Mesenchymal stem cell (in vitro differentiated cells and primary cell): ENCODE results near the gene ZNRF2.

Experiments used
- DNase-seq: peaks from one replicate; pipeline ENCODE4 v3.0.0-alpha.2; 2013
- H2AFZ ChIP-seq: one replicate; pipeline ENCODE4 v1.6.1; 2013; ENCODE audit warnings: low read depth, mild to moderate bottlenecking, control low read depth, inconsistent platforms, low read length, moderate library complexity
- H2AK5ac ChIP-seq: 2 replicates; pipeline ENCODE4 v1.6.1; 2013; ENCODE audit warnings: low read length, moderate library complexity, mild to moderate bottlenecking, inconsistent platforms; ENCODE audit not compliant: severe bottlenecking
- H2BK120ac ChIP-seq: one replicate; pipeline ENCODE4 v1.6.1; 2013; ENCODE audit warnings: low read depth, mild to moderate bottlenecking, inconsistent platforms, low read length, moderate library complexity
- H2BK12ac ChIP-seq, 2 experiments: one replicate each; pipeline ENCODE4 v1.6.1; 2013; ENCODE audit warnings: inconsistent platforms in 2 of 2, low read length in 2 of 2, mild to moderate bottlenecking in 2 of 2, moderate library complexity in 2 of 2, control low read depth in 1 of 2
- H2BK15ac ChIP-seq: one replicate; pipeline ENCODE4 v1.6.1; 2013; ENCODE audit warnings: mild to moderate bottlenecking, low read depth, inconsistent platforms; ENCODE audit not compliant: poor library complexity, severe bottlenecking
- H2BK5ac ChIP-seq: 2 replicates; pipeline ENCODE4 v1.6.1; 2013; ENCODE audit warnings: low read depth, mild to moderate bottlenecking, low read length, control low read depth, inconsistent platforms; ENCODE audit not compliant: poor library complexity, severe bottlenecking
- H3K14ac ChIP-seq, 2 experiments: one replicate each; pipeline ENCODE4 v1.6.1; 2013; ENCODE audit warnings: inconsistent platforms in 2 of 2, low read length in 2 of 2, control low read depth in 1 of 2, mild to moderate bottlenecking in 1 of 2, moderate library complexity in 1 of 2
- H3K18ac ChIP-seq, 2 experiments: one replicate each; pipeline ENCODE4 v1.6.1; 2013; ENCODE audit warnings: inconsistent platforms in 2 of 2, low read length in 2 of 2, control low read depth in 1 of 2, low read depth in 1 of 2, mild to moderate bottlenecking in 1 of 2
- H3K23ac ChIP-seq, 2 experiments: one replicate each; pipeline ENCODE4 v1.6.1; 2013; ENCODE audit warnings: inconsistent platforms in 2 of 2, low read length in 2 of 2, mild to moderate bottlenecking in 2 of 2, moderate library complexity in 2 of 2, control low read depth in 1 of 2
- H3K27ac ChIP-seq: 2 replicates; pipeline ENCODE4 v1.5.1; 2013; ENCODE audit warnings: mild to moderate bottlenecking, moderate library complexity, low read length, control low read depth, inconsistent platforms; ENCODE audit not compliant: poor library complexity, severe bottlenecking
- H3K27me3 ChIP-seq, 2 experiments: 2 replicates each; pipeline versions ENCODE4 v1.6.1 to v1.7.0; 2013; ENCODE audit warnings: low read length in 2 of 2, mild to moderate bottlenecking in 2 of 2, moderate library complexity in 2 of 2, control low read depth in 1 of 2, inconsistent platforms in 1 of 2; ENCODE audit not compliant: control insufficient read depth in 1 of 2, insufficient read depth in 1 of 2
- H3K36me3 ChIP-seq, 2 experiments: 2 replicates each; pipeline versions ENCODE4 v1.6.1 to v1.7.0; 2013; ENCODE audit warnings: low read length in 2 of 2, control low read depth in 1 of 2, inconsistent platforms in 1 of 2, low read depth in 1 of 2, mild to moderate bottlenecking in 1 of 2; ENCODE audit not compliant: insufficient read depth in 2 of 2, control insufficient read depth in 1 of 2
- H3K4ac ChIP-seq, 2 experiments: one replicate each; pipeline ENCODE4 v1.6.1; 2013; ENCODE audit warnings: inconsistent platforms in 2 of 2, low read length in 2 of 2, mild to moderate bottlenecking in 2 of 2, moderate library complexity in 2 of 2, control low read depth in 1 of 2, low read depth in 1 of 2
- H3K4me1 ChIP-seq: 2 replicates; pipeline ENCODE4 v1.6.1; 2013; ENCODE audit warnings: low read depth, low read length, control low read depth; ENCODE audit not compliant: control insufficient read depth, insufficient read depth
- H3K4me2 ChIP-seq: 2 replicates; pipeline ENCODE4 v1.6.1; 2013; ENCODE audit warnings: low read length, mild to moderate bottlenecking, inconsistent platforms; ENCODE audit not compliant: poor library complexity, severe bottlenecking
- H3K4me3 ChIP-seq, 2 experiments: 2 replicates each; pipeline versions ENCODE4 v1.5.1 to v1.7.0; 2013; ENCODE audit warnings: low read length in 2 of 2, mild to moderate bottlenecking in 2 of 2, control low read depth in 1 of 2, low read depth in 1 of 2; ENCODE audit not compliant: insufficient read depth in 1 of 2
- H3K79me1 ChIP-seq: replicated peaks from 2 replicates; pipeline ENCODE4 v1.6.1; 2013; ENCODE audit warnings: mild to moderate bottlenecking, control low read depth, low read length, inconsistent platforms; ENCODE audit not compliant: poor library complexity, severe bottlenecking
- H3K9ac ChIP-seq: 2 replicates; pipeline ENCODE4 v1.7.0; 2013; ENCODE audit warnings: mild to moderate bottlenecking, low read length, moderate library complexity
- H3K9me3 ChIP-seq: 2 replicates; pipeline ENCODE4 v1.7.0; 2013; ENCODE audit warnings: mild to moderate bottlenecking, low read length; ENCODE audit not compliant: control insufficient read depth
- H4K8ac ChIP-seq: one replicate; pipeline ENCODE4 v1.6.1; 2013; ENCODE audit warnings: inconsistent platforms, mild to moderate bottlenecking, low read length, moderate library complexity
- H4K91ac ChIP-seq: one replicate; pipeline ENCODE4 v1.6.1; 2013; ENCODE audit warnings: mild to moderate bottlenecking, low read length, inconsistent platforms
- WGBS: methylation state at CpG from one replicate; pipeline ENCODE4 v1.1.7; 2013; ENCODE audit warnings: mixed read lengths; 5-methylcytosine and 5-hydroxymethylcytosine counted together

Gene ZNRF2

GRCh38 chr7:30367561-30367960 is 83.2 kb downstream of the ZNRF2 start:
- H3K14ac ChIP-seq: no peak overlapping the region
- H3K4ac ChIP-seq: no peak overlapping the region
- H2AK5ac ChIP-seq: no peak overlapping the region
- H2BK120ac ChIP-seq: no peak overlapping the region
- no peak overlapping the region for H2BK12ac ChIP-seq
- WGBS: 100% methylated on average over 1 of the region's 2 CpGs
- no peaks in the 10 kb centered on the region for H3K4me1 ChIP-seq
- H2BK15ac ChIP-seq: no peak overlapping the region
- no peak overlapping the region for H3K9ac ChIP-seq
- DNase-seq: no peak
- no peak overlapping the region for H3K4me2 ChIP-seq
- H3K18ac ChIP-seq: no peak overlapping the region
- no peak overlapping the region for H2AFZ ChIP-seq
- H4K91ac ChIP-seq: no peak overlapping the region
- H3K79me1 ChIP-seq: no peaks in the 10 kb centered on the region
- no peak overlapping the region for H3K23ac ChIP-seq
- peaks cover 0 to 7% of the 10 kb centered on the region in 2 experiments for H3K36me3 ChIP-seq
- no peak overlapping the region for H3K4me3 ChIP-seq
- H2BK5ac ChIP-seq: no peak overlapping the region
- no peak overlapping the region for H3K27ac ChIP-seq
- no peak overlapping the region for H4K8ac ChIP-seq
- no peaks in the 10 kb centered on the region for H3K9me3 ChIP-seq
- no peaks in the 10 kb centered on the region for H3K27me3 ChIP-seq

GRCh38 chr7:30369879-30370278 is 85.5 kb downstream of the ZNRF2 start:
- Histone ChIP-seq H2AK5ac (no peak overlapping the region), H2BK15ac (no peak overlapping the region), H3K9me3 (no peaks in the 10 kb centered on the region), H3K27ac (no peak overlapping the region), H3K4ac (no peak overlapping the region), H2BK120ac (no peak overlapping the region), H2BK12ac (no peak overlapping the region), H3K23ac (no peak overlapping the region), H3K14ac (no peak overlapping the region), H3K4me2 (no peak overlapping the region), H3K4me1 (no peaks in the 10 kb centered on the region), H4K8ac (no peak overlapping the region), H3K79me1 (no peaks in the 10 kb centered on the region), H3K36me3 (peaks cover 0 to 7% of the 10 kb centered on the region in 2 experiments), H2AFZ (no peak overlapping the region), H4K91ac (no peak overlapping the region), H3K18ac (no peak overlapping the region), H2BK5ac (no peak overlapping the region), H3K9ac (no peak overlapping the region), H3K4me3 (no peak overlapping the region), H3K27me3 (no peaks in the 10 kb centered on the region)
- DNase-seq: no peak

- Histone ChIP-seq H2BK15ac (no peak overlapping the region), H3K18ac (no peak overlapping the region), H3K9ac (no peak overlapping the region), H4K8ac (no peak overlapping the region), H3K27me3 (no peaks in the 10 kb centered on the region), H2AFZ (no peak overlapping the region), H3K4me2 (no peak overlapping the region), H3K79me1 (no peaks in the 10 kb centered on the region), H2BK120ac (no peak overlapping the region), H2BK5ac (no peak overlapping the region), H3K23ac (no peak overlapping the region), H3K36me3 (peaks cover 0 to 7% of the 10 kb centered on the region in 2 experiments), H3K27ac (no peak overlapping the region), H3K14ac (no peak overlapping the region), H2AK5ac (no peak overlapping the region), H2BK12ac (no peak overlapping the region), H3K9me3 (no peaks in the 10 kb centered on the region), H3K4me1 (no peaks in the 10 kb centered on the region), H4K91ac (no peak overlapping the region), H3K4me3 (no peak overlapping the region), H3K4ac (no peak overlapping the region)
- 99% methylated on average over 4 of the region's 5 CpGs for WGBS
- DNase-seq: no peak
These were observed 86.9 kb downstream of the ZNRF2 start for GRCh38 chr7:30371321-30371720.

GRCh38 chr7:30378275-30378674 is 93.9 kb downstream of the ZNRF2 start:
- Histone ChIP-seq H3K79me1 (no peaks in the 10 kb centered on the region), H3K36me3 (no peaks in the 10 kb centered on the region), H2BK5ac (no peak overlapping the region), H3K23ac (no peak overlapping the region), H3K4me2 (no peak overlapping the region), H3K27ac (no peak overlapping the region), H3K4me1 (no peaks in the 10 kb centered on the region), H3K4me3 (no peak overlapping the region), H4K8ac (no peak overlapping the region), H4K91ac (no peak overlapping the region), H3K9me3 (no peaks in the 10 kb centered on the region), H2BK15ac (no peak overlapping the region), H2BK120ac (no peak overlapping the region), H3K4ac (no peak overlapping the region), H3K14ac (no peak overlapping the region), H2BK12ac (no peak overlapping the region), H3K27me3 (no peaks in the 10 kb centered on the region), H2AK5ac (no peak overlapping the region), H3K9ac (no peak overlapping the region), H2AFZ (no peak overlapping the region), H3K18ac (no peak overlapping the region)
- WGBS: 100% methylated on average over 1 of the region's 1 CpG
- DNase-seq: no peak
